Measurements from ENCODE around the gene ITIH4. TPM values are rescaled to one million over a fixed set of nuclear protein-coding genes. Genes with fewer than 3 reads are reported as not detected.

ITIH4 gene
- total RNA-seq, 3 donors from 2014 or later (not counting 1 experiment from before 2014, with no cell fraction given) = 28.2 to 33.0 (median 32.8) TPM

DNA sequence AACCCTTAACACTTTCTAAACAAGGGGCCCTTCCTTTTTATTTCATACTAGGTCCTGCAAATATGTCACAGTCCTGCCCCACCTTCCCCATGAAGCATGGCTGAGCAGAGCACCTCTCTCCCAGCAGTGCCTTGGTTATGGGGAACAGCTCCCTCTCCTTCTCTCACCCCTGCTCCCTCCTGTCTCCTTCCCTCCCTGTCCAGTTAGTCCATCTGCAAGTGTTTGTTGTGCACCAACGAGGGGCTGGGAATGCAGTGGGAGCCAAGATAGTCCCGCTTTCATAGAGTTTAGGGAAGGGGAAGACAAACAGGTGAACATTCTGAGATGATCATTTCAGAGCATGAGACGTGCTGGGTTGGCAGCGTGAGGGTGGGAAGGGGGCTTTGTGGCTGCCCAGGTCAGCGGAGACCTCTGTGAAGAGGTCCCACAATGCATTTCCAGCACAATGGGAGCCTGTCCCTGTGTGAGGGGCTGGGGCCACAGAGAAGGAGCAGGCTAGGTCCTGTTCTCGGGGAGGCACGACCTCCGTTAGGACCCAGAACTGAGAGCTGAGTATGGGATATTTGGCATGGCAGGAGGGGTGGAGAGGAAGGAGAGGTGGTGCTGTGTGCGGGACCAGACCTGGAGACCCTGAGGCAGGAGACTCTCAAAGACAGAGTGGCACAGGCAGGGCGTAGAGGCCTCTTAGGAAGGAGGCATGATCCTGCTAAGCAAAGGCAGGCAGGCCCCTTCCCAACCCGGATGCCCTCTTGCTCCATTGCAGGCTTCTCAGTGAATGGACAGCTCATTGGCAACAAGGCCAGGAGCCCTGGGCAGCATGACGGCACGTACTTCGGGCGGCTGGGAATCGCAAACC lies 41.4 kb downstream of the ITIH4 start:
- no peaks in the 10 kb centered on the region for H3K9me3 Mint-ChIP-seq
- no peak for ATAC-seq
- H3K4me3 Mint-ChIP-seq = no peak overlapping the region
- no peak for DNase-seq
- no peaks in the 10 kb centered on the region for H3K4me1 Mint-ChIP-seq
- no peaks in the 10 kb centered on the region for H3K4me1 ChIP-seq (ENCODE audit: control insufficient read depth, insufficient read depth, low read length)
- H3K27me3 Mint-ChIP-seq (ENCODE audit: low read depth in 2 of 2) = no peaks in the 10 kb centered on the region
- intact Hi-C loops (cut with micrococcal nuclease) = no loop called here
- H3K27me3 ChIP-seq (ENCODE audit: control insufficient read depth, insufficient read depth, low read length) = no peaks in the 10 kb centered on the region
- TF ChIP-seq, protein P1, sequence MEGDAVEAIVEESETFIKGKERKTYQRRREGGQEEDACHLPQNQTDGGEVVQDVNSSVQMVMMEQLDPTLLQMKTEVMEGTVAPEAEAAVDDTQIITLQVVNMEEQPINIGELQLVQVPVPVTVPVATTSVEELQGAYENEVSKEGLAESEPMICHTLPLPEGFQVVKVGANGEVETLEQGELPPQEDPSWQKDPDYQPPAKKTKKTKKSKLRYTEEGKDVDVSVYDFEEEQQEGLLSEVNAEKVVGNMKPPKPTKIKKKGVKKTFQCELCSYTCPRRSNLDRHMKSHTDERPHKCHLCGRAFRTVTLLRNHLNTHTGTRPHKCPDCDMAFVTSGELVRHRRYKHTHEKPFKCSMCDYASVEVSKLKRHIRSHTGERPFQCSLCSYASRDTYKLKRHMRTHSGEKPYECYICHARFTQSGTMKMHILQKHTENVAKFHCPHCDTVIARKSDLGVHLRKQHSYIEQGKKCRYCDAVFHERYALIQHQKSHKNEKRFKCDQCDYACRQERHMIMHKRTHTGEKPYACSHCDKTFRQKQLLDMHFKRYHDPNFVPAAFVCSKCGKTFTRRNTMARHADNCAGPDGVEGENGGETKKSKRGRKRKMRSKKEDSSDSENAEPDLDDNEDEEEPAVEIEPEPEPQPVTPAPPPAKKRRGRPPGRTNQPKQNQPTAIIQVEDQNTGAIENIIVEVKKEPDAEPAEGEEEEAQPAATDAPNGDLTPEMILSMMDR (IDR thresholded peaks at IDR 0.05) = no peak
- H3K9me3 ChIP-seq (ENCODE audit: control insufficient read depth, insufficient read depth, low read length) = no peaks in the 10 kb centered on the region
- H3K36me3 ChIP-seq (ENCODE audit: control insufficient read depth, insufficient read depth, low read length) = no peaks in the 10 kb centered on the region
- whole genome bisulfite sequencing (ENCODE audit: insufficient coverage) = 86% methylated on average over 16 of the region's 16 CpGs
- no peak overlapping the region for H3K27ac Mint-ChIP-seq
- no peak overlapping the region for H3K27ac ChIP-seq (ENCODE audit: low read length)
- H3K4me3 ChIP-seq (ENCODE audit: low read length) = no peak overlapping the region
- no peaks in the 10 kb centered on the region for H3K36me3 Mint-ChIP-seq

DNA sequence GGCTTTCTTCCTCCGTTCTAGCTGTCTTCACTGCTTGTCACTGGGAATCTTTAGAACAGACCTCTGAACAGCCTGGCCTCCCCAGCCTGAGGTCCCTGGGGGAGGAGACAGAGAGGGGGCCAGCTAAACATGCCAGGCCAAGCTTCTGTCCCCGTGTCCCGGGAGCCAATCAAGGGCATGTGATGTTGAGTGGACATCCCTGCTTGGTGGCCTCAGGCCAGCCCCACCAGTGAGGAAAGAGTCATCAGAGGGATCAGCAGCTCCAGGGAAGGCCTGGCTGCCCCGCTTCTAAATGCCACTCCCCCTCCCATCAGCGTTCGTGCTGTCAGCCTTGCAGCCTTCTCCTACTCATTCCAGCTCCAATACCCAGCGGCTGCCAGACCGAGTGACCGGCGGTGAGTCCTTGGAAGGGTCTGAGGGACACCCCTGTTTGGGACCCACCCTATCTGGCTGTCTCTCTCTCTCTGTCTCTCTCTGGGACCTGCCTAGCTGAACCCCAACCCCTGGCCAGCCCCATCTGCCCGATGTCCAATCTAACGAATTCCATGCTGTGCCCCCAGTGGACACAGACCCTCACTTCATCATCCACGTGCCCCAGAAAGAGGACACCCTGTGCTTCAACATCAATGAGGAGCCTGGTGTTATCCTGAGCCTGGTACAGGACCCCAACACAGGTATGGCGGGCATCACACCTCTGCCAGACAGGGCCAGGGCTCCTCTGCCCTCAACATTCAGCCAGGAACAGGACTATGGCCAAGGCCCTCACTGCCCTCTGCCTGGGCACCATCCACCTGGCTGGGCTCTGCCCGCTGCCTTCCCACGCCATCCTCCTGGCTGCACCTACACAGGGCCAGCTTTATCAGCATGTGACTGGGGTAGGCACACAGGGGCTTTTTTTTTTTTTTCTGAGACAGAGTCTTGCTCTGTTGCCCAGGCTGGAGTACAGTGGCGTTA lies 42.5 kb downstream of the ITIH4 start:
- Mint-ChIP-seq H3K4me1 (peaks cover 0 to under 1% of the 10 kb centered on the region in 2 donors), H3K27me3 (ENCODE audit: low read depth in 2 of 2) (no peaks in the 10 kb centered on the region), H3K27ac (no peak overlapping the region), H3K36me3 (no peaks in the 10 kb centered on the region), H3K4me3 (no peak overlapping the region), H3K9me3 (no peaks in the 10 kb centered on the region)
- Histone ChIP-seq H3K4me3 (ENCODE audit: low read length) (no peak overlapping the region), H3K9me3 (ENCODE audit: control insufficient read depth, insufficient read depth, low read length) (no peaks in the 10 kb centered on the region), H3K27me3 (ENCODE audit: control insufficient read depth, insufficient read depth, low read length) (no peaks in the 10 kb centered on the region), H3K36me3 (ENCODE audit: control insufficient read depth, insufficient read depth, low read length) (no peaks in the 10 kb centered on the region), H3K4me1 (ENCODE audit: control insufficient read depth, insufficient read depth, low read length) (no peaks in the 10 kb centered on the region), H3K27ac (ENCODE audit: low read length) (no peak overlapping the region)
- DNase-seq (no peak), ATAC-seq (no peak)
- WGBS (ENCODE audit: insufficient coverage) = 92% methylated on average over 17 of the region's 17 CpGs
- TF ChIP-seq, protein P1 (IDR thresholded peaks at IDR 0.05) = no peak
- intact Hi-C loops (cut with micrococcal nuclease) = no loop called here

DNA sequence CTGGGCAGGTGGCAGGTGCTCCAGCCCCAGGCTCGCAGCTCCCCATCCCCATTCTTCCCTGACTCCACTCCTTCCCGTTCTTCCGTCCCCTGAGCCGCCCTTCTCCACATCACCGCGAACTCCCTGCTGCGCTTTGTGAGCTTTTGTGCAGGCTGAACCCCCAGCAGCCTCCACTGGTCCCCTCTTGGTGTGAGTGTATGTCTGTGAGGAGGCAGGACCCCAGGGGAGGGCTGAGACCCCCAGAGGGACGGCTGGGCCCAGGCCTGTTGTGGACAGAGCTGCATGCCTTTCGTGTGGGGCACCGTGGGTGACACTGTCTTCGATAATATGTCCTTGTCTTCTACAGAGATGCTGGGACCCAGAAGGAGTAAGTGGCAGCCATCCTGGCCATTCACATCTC lies 43.2 kb downstream of the ITIH4 start:
- Histone ChIP-seq H3K4me1 (ENCODE audit: control insufficient read depth, insufficient read depth, low read length) (no peaks in the 10 kb centered on the region), H3K4me3 (ENCODE audit: low read length) (no peak overlapping the region), H3K36me3 (ENCODE audit: control insufficient read depth, insufficient read depth, low read length) (no peaks in the 10 kb centered on the region), H3K27me3 (ENCODE audit: control insufficient read depth, insufficient read depth, low read length) (no peaks in the 10 kb centered on the region), H3K27ac (ENCODE audit: low read length) (no peak overlapping the region), H3K9me3 (ENCODE audit: control insufficient read depth, insufficient read depth, low read length) (no peaks in the 10 kb centered on the region)
- Mint-ChIP-seq H3K27ac (no peak overlapping the region), H3K9me3 (no peaks in the 10 kb centered on the region), H3K27me3 (ENCODE audit: low read depth in 2 of 2) (peaks cover 0 to 3% of the 10 kb centered on the region in 2 donors), H3K36me3 (no peaks in the 10 kb centered on the region), H3K4me3 (no peak overlapping the region), H3K4me1 (peaks cover 0 to 7% of the 10 kb centered on the region in 2 donors)
- ATAC-seq (no peak), DNase-seq (no peak)
- TF ChIP-seq, protein P1 (IDR thresholded peaks at IDR 0.05) = no peak
- WGBS (ENCODE audit: insufficient coverage) = 91% methylated on average over 11 of the region's 11 CpGs
- intact Hi-C loops (cut with micrococcal nuclease) = no loop called here

All from natural killer cell (primary cell).